Endothelial cell of umbilical vein (primary cell): ENCODE measurements around the gene TMEM121. TPM values are rescaled to one million over a fixed set of nuclear protein-coding genes. Genes with fewer than 3 reads are reported as not detected.

Experiments used
- BruUV-seq: library from RNA; stranded (reverse); fragments of 400-500 nt; replicated peaks from 2 replicates; lab custom pipeline; 2021; lab: Mats Ljungman, UMichigan
- CTCF ChIA-PET: fragments of 300-600, 350-600 bp; sonication (Branson Sonifier 250); formaldehyde crosslinking; loops from one replicate; lab custom pipeline; 2021; ENCODE audit warnings: antibody characterized with exemption, inconsistent platforms; lab: Charles Lee
- POLR2A ChIA-PET: fragments of 300-600, 350-600 bp; sonication (Branson Sonifier 250); formaldehyde crosslinking; loops from one replicate; lab custom pipeline; 2021; ENCODE audit warnings: antibody characterized with exemption, inconsistent platforms; lab: Charles Lee
- DNase-seq: peaks from one replicate; pipeline ENCODE4 v3.0.0-alpha.2; 2011; ENCODE audit warnings: low read depth, low spot score
- FAIRE-seq: peaks from 2 replicates; lab custom pipeline; 2011; peaks lifted over from hg19 to GRCh38; lab: Jason Lieb, UNC
- H2AFZ ChIP-seq: 2 replicates; pipeline ENCODE4 v1.6.0; 2012; ENCODE audit warnings: low read depth, low read length, control low read depth, inconsistent platforms
- H3K27ac ChIP-seq: 2 replicates; pipeline ENCODE4 v1.5.1; 2011; ENCODE audit warnings: low read depth, mild to moderate bottlenecking, control low read depth, low read length, moderate library complexity; ENCODE audit not compliant: insufficient read depth
- H3K27me3 ChIP-seq, 2 experiments: 2 replicates each; pipeline versions ENCODE4 v1.6.0 to v1.6.1; 2011; ENCODE audit warnings: low read length in 2 of 2, mixed read lengths in 1 of 2; ENCODE audit not compliant: control insufficient read depth in 2 of 2, insufficient read depth in 2 of 2
- H3K36me3 ChIP-seq, 2 experiments: 2 replicates in 1 of 2; 3 replicates in 1 of 2; pipeline ENCODE4 v1.5.1; 2011; ENCODE audit warnings: low read length in 2 of 2, mild to moderate bottlenecking in 1 of 2, moderate library complexity in 1 of 2; ENCODE audit not compliant: control insufficient read depth in 2 of 2, insufficient read depth in 2 of 2; ENCODE audit errors: extremely low read depth in 1 of 2
- H3K4me1 ChIP-seq: 3 replicates; pipeline ENCODE4 v1.5.1; 2011; ENCODE audit warnings: mild to moderate bottlenecking, low read length; ENCODE audit not compliant: control insufficient read depth, insufficient read depth; ENCODE audit errors: extremely low read depth
- H3K4me2 ChIP-seq: 2 replicates; pipeline ENCODE4 v1.6.1; 2011; ENCODE audit warnings: low read length, control low read depth, mixed read lengths; ENCODE audit not compliant: insufficient read depth
- H3K4me3 ChIP-seq, 3 experiments: fragments of 200-600 bp in 1 of 3; sonication (generic), shearing (Covaris generic) in 1 of 3; replicated peaks in 1 of 3; 2 replicates each; pipeline ENCODE4 v1.5.1; 2011 to 2016; ENCODE audit warnings: control low read depth in 3 of 3, low read length in 3 of 3, mild to moderate bottlenecking in 2 of 3, inconsistent platforms in 1 of 3, low read depth in 1 of 3, moderate library complexity in 1 of 3; ENCODE audit not compliant: insufficient read depth in 1 of 3
- H3K79me2 ChIP-seq: 2 replicates; pipeline ENCODE4 v1.6.0; 2012; ENCODE audit warnings: low read length, inconsistent platforms; ENCODE audit not compliant: control insufficient read depth, insufficient read depth
- H3K9ac ChIP-seq: replicated peaks from 2 replicates; pipeline ENCODE3; 2011; ENCODE audit warnings: low read length, control low read depth; ENCODE audit not compliant: insufficient read depth; ENCODE audit errors: extremely low read depth
- H3K9me1 ChIP-seq: replicated peaks from 3 replicates; pipeline ENCODE4 v1.6.0; 2011; ENCODE audit warnings: mild to moderate bottlenecking, low read length; ENCODE audit not compliant: control insufficient read depth, insufficient read depth; ENCODE audit errors: extremely low read depth
- H3K9me3 ChIP-seq: replicated peaks from 2 replicates; pipeline ENCODE4 v1.5.1; 2012; ENCODE audit warnings: low read length, inconsistent platforms; ENCODE audit not compliant: control insufficient read depth, insufficient read depth
- H4K20me1 ChIP-seq: replicated peaks from 2 replicates; pipeline ENCODE3; 2011; ENCODE audit warnings: mild to moderate bottlenecking, low read length; ENCODE audit not compliant: control insufficient read depth, insufficient read depth; ENCODE audit errors: extremely low read depth
- FOS ChIP-seq: IDR thresholded peaks from 2 replicates; pipeline ENCODE4 v1.6.1; 2011; ENCODE audit warnings: mild to moderate bottlenecking, low read length, moderate library complexity, borderline replicate concordance; ENCODE audit not compliant: insufficient read depth
- JUN ChIP-seq: IDR thresholded peaks from 2 replicates; pipeline ENCODE4 v1.6.1; 2011; ENCODE audit warnings: borderline replicate concordance, low read depth; ENCODE audit not compliant: insufficient read length, insufficient read depth
- MYC ChIP-seq: IDR thresholded peaks from one replicate; pipeline ENCODE4 v1.6.1; 2011; ENCODE audit warnings: mild to moderate bottlenecking, low read depth, low read length
- POLR2A ChIP-seq: IDR thresholded peaks from 2 replicates; pipeline ENCODE4 v1.6.1; 2012; ENCODE audit warnings: low read depth, mild to moderate bottlenecking, control low read depth, low read length
- POLR2AphosphoS5 ChIP-seq: IDR thresholded peaks from 2 replicates; pipeline ENCODE4 v1.6.1; 2012; ENCODE audit warnings: low read depth, mild to moderate bottlenecking, control low read depth, low read length, moderate library complexity; ENCODE audit not compliant: insufficient read depth
- dilution Hi-C: fragments of 300-500 bp; cut with MboI; formaldehyde crosslinking; loops from one replicate; pipeline ENCODE4 v1.15.0; 2019; ENCODE audit warnings: low sequenced_read_pairs; ENCODE audit not compliant: extremely low pct_ligation_motif_present
- intact Hi-C: fragments of 100-400 bp; cut with micrococcal nuclease; formaldehyde crosslinking; loops from one replicate; pipeline ENCODE4 v1.10.0; 2022
- polyA plus RNA-seq, 4 experiments: library from polyadenylated mRNA; depleted of rRNA in 3 of 4; stranded (reverse) in 3 of 4; unstranded in 1 of 4; fragments of >200 nt; gene quantifications; 2 replicates each; pipeline versions ENCODE4 v1.2.1 to v1.2.3, GENCODE V29; 2011 to 2012; ENCODE audit warnings: missing spikeins in 1 of 4
- total RNA-seq: library from RNA; stranded (reverse); gene quantifications from 2 replicates; pipeline ENCODE4 v1.2.3, GENCODE V29; 2021
- TF ChIP-seq, protein P1 (sequence below), 2 donors: IDR thresholded peaks; 1 replicate in 1 of 2; 2 replicates in 1 of 2; pipeline ENCODE4 v1.5.1; 2011; ENCODE audit warnings: low read length in 2 of 2, mild to moderate bottlenecking in 2 of 2, moderate library complexity in 2 of 2, control low read depth in 1 of 2, inconsistent platforms in 1 of 2, low read depth in 1 of 2; ENCODE audit not compliant: insufficient read depth in 1 of 2; ENCODE audit errors: extremely low read depth in 1 of 2
- TF ChIP-seq, protein P2 (sequence below): IDR thresholded peaks from 2 replicates; pipeline ENCODE4 v1.6.1; 2011; ENCODE audit not compliant: insufficient read depth, insufficient read length

Gene TMEM121
- total and polyA plus RNA-seq, 2 donors (not counting 3 experiments of a cell fraction or from before 2014, with no cell fraction given) = 4.8 to 7.7 TPM

DNA sequence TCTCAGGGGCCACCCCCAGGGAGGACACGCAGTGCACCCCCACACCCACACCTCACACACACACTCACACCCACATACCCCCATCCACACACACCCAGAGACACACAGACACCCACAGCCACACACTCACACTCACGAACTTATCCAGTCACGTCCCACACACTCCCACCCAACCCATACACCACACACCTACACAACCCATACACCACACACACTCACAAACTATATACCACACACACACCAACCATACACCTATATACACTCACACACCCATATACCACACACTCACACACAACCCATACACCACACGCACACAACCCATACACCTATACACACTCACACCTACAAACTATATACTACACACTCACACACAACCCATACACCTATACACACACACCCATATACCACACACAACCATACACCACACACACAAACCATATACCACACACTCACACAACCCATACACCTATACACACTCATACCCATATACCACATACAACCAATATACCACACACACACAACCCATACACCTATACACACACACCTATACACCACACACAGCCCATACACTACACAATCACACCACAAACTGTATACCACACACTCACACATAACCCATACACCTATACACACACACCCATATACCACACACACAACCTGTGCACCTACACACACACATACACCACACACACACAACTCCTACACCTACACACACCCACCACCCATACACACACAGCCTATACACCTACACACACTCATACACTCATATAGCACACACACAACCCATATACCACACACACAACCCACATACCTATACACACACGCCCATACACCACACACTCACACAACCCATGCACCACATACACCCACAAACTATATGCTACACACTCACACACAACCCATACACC lies 42.7 kb downstream of the TMEM121 start:
- FAIRE-seq = no peak
- dilution Hi-C loops (no loop called here), intact Hi-C loops (no loop called here)
- H3K79me2 ChIP-seq = no peaks in the 10 kb centered on the region
- no peaks in the 10 kb centered on the region for H4K20me1 ChIP-seq
- H3K9me3 ChIP-seq = no peaks in the 10 kb centered on the region
- no peaks in the 10 kb centered on the region for H3K4me1 ChIP-seq
- BruUV-seq = no TSS peak
- ChIA-PET CTCF (no interaction called here), POLR2A (no interaction called here)
- no peak overlapping the region for H3K27ac ChIP-seq
- H3K27me3 ChIP-seq = no peaks in the 10 kb centered on the region
- H3K9ac ChIP-seq = no peak overlapping the region
- TF ChIP-seq FOS (no peak), POLR2A (no peak), MYC (no peak), POLR2AphosphoS5 (no peak), JUN (no peak)
- TF ChIP-seq, protein P1, sequence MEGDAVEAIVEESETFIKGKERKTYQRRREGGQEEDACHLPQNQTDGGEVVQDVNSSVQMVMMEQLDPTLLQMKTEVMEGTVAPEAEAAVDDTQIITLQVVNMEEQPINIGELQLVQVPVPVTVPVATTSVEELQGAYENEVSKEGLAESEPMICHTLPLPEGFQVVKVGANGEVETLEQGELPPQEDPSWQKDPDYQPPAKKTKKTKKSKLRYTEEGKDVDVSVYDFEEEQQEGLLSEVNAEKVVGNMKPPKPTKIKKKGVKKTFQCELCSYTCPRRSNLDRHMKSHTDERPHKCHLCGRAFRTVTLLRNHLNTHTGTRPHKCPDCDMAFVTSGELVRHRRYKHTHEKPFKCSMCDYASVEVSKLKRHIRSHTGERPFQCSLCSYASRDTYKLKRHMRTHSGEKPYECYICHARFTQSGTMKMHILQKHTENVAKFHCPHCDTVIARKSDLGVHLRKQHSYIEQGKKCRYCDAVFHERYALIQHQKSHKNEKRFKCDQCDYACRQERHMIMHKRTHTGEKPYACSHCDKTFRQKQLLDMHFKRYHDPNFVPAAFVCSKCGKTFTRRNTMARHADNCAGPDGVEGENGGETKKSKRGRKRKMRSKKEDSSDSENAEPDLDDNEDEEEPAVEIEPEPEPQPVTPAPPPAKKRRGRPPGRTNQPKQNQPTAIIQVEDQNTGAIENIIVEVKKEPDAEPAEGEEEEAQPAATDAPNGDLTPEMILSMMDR (IDR thresholded peaks at IDR 0.05; ENCODE audit: extremely low read depth in 1 of 2, insufficient read depth in 1 of 2, low read depth in 1 of 2, low read length in 2 of 2) = no peak
- TF ChIP-seq, protein P2, sequence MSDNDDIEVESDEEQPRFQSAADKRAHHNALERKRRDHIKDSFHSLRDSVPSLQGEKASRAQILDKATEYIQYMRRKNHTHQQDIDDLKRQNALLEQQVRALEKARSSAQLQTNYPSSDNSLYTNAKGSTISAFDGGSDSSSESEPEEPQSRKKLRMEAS = no peak
- no peaks in the 10 kb centered on the region for H3K36me3 ChIP-seq
- no peak for DNase-seq
- no peaks in the 10 kb centered on the region for H3K9me1 ChIP-seq
- no peak overlapping the region for H3K4me3 ChIP-seq
- H2AFZ ChIP-seq = no peak overlapping the region
- H3K4me2 ChIP-seq = no peak overlapping the region
